Neural cell (in vitro differentiated cells): ENCODE data around the gene HECTD1. TPM values are rescaled to one million over a fixed set of nuclear protein-coding genes. Genes with fewer than 3 reads are reported as not detected.

Source experiments
- H2AFZ ChIP-seq: fragments of 200-600, 300-800 bp; sonication (generic), shearing (Covaris generic); 2 replicates; pipeline ENCODE4 v1.6.0; 2014; ENCODE audit warnings: low read depth, mild to moderate bottlenecking, antibody characterized with exemption, low read length, moderate library complexity
- H3F3A ChIP-seq: fragments of 200-600 bp; shearing (Covaris generic); 2 replicates; pipeline ENCODE4 v1.6.1; 2016; ENCODE audit warnings: mild to moderate bottlenecking, moderate library complexity, mixed read lengths, antibody characterized with exemption, low read length; ENCODE audit not compliant: insufficient read depth, poor library complexity, severe bottlenecking
- H3K27ac ChIP-seq: fragments of 200-600, 300-800 bp; sonication (generic), shearing (Covaris generic); 2 replicates; pipeline ENCODE4 v1.5.1; 2014; ENCODE audit warnings: mild to moderate bottlenecking, low read length, moderate library complexity
- H3K27me3 ChIP-seq: fragments of 300-800, 200-600 bp; sonication (generic), shearing (Covaris generic); 2 replicates; pipeline ENCODE4 v1.6.0; 2014; ENCODE audit warnings: mild to moderate bottlenecking, low read depth, low read length, moderate library complexity; ENCODE audit not compliant: insufficient read depth
- H3K36me3 ChIP-seq: fragments of 300-800, 200-600 bp; sonication (generic), shearing (Covaris generic); 2 replicates; pipeline ENCODE4 v1.5.1; 2014; ENCODE audit warnings: mild to moderate bottlenecking, antibody characterized with exemption, low read length, moderate library complexity; ENCODE audit not compliant: insufficient read depth
- H3K4me2 ChIP-seq: fragments of 300-800, 200-600 bp; sonication (generic), shearing (Covaris generic); 2 replicates; pipeline ENCODE4 v1.6.0; 2014; ENCODE audit warnings: mild to moderate bottlenecking, low read length
- H3K4me3 ChIP-seq: fragments of 300-800, 200-600 bp; sonication (generic), shearing (Covaris generic); 2 replicates; pipeline ENCODE4 v1.5.1; 2014; ENCODE audit warnings: mild to moderate bottlenecking, low read length, moderate library complexity
- H3K79me2 ChIP-seq: fragments of 200-600 bp; shearing (Covaris generic); replicated peaks from 2 replicates; pipeline ENCODE4 v1.6.0; 2014; ENCODE audit warnings: mild to moderate bottlenecking, low read length, moderate library complexity; ENCODE audit not compliant: insufficient read depth
- H3K9ac ChIP-seq: fragments of 300-800, 200-600 bp; sonication (generic), shearing (Covaris generic); 2 replicates; pipeline ENCODE4 v1.6.1; 2016; ENCODE audit warnings: mild to moderate bottlenecking, low read length, mixed read lengths
- H3K9me2 ChIP-seq: fragments of 200-600 bp; shearing (Covaris generic); 2 replicates; pipeline ENCODE4 v1.6.1; 2016; ENCODE audit warnings: mild to moderate bottlenecking, low read length, mixed read lengths; ENCODE audit not compliant: insufficient read depth
- H3K9me3 ChIP-seq: fragments of 200-600, 300-800 bp; sonication (generic), shearing (Covaris generic); 2 replicates; pipeline ENCODE4 v1.6.1; 2016; ENCODE audit warnings: mild to moderate bottlenecking, mixed run types, low read length, moderate library complexity, mixed read lengths
- H4K20me1 ChIP-seq: fragments of 200-600 bp; shearing (Covaris generic); 2 replicates; pipeline ENCODE4 v1.6.1; 2016; ENCODE audit warnings: mild to moderate bottlenecking, mixed run types; ENCODE audit not compliant: insufficient read depth
- EP300 ChIP-seq: fragments of 450-650 bp; conservative IDR thresholded peaks from 2 replicates; pipeline ENCODE4 v1.6.1; 2014; ENCODE audit warnings: antibody characterized with exemption, mild to moderate bottlenecking, moderate library complexity; ENCODE audit not compliant: poor library complexity, severe bottlenecking
- EZH2 ChIP-seq: fragments of 200-600, 300-800 bp; shearing (Covaris generic), sonication (generic); IDR thresholded peaks from 2 replicates; pipeline ENCODE4 v1.6.1; 2014; ENCODE audit warnings: antibody characterized with exemption, low read length, borderline replicate concordance, mild to moderate bottlenecking; ENCODE audit not compliant: insufficient read depth, poor library complexity, severe bottlenecking
- MXI1 ChIP-seq: fragments of 450-650 bp; conservative IDR thresholded peaks from 2 replicates; pipeline ENCODE4 v1.6.1; 2014; ENCODE audit warnings: antibody characterized with exemption, mild to moderate bottlenecking; ENCODE audit not compliant: poor library complexity, severe bottlenecking
- POLR2AphosphoS5 ChIP-seq: IDR thresholded peaks from 2 replicates; pipeline ENCODE4 v1.6.1; 2012
- RAD21 ChIP-seq: fragments of 450-650 bp; conservative IDR thresholded peaks from 2 replicates; pipeline ENCODE4 v1.6.1; 2014; ENCODE audit warnings: antibody characterized with exemption, mild to moderate bottlenecking, moderate library complexity
- SMC3 ChIP-seq: fragments of 450-650 bp; conservative IDR thresholded peaks from 2 replicates; pipeline ENCODE4 v1.6.1; 2014; ENCODE audit warnings: antibody characterized with exemption, mild to moderate bottlenecking, moderate library complexity; ENCODE audit not compliant: poor library complexity
- TAF1 ChIP-seq: IDR thresholded peaks from 2 replicates; pipeline ENCODE4 v1.6.1; 2012; ENCODE audit warnings: low read depth
- polyA plus RNA-seq: library from polyadenylated mRNA; depleted of rRNA; stranded (reverse); fragments of >200 nt; gene quantifications from 2 replicates; pipeline ENCODE4 v1.2.3, GENCODE V29; 2014
- TF ChIP-seq, protein P1 (sequence below): IDR thresholded peaks from 2 replicates; pipeline ENCODE4 v1.6.1; 2012; ENCODE audit warnings: borderline replicate concordance
- TF ChIP-seq, protein P2 (sequence below): fragments of 450-650 bp; IDR thresholded peaks from 2 replicates; pipeline ENCODE4 v1.5.1; 2014; ENCODE audit warnings: antibody characterized with exemption, mild to moderate bottlenecking, moderate library complexity; ENCODE audit not compliant: poor library complexity, severe bottlenecking

Gene HECTD1
- polyA plus RNA-seq, 1 donor from 2014 or later = 144 TPM

DNA sequence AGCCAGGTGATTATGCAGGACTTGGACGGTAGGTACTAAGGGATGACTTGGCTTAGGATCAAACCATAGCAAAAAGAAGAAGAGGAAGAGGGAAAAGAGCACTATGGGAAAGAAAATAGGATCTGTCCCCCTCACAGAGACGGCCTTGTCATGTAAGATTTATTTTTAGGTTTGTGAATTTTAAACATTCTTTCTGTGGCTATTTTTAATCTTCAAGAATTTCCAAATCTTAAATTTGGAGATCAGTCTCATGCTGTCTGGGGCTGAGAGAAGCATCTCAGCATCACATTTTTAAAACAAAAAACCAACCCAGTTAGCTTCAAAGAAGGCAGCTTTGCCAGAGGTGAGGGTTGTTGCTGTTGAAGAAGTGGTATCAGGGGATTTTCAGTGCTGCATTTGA lies 128.8 kb downstream of the HECTD1 start:
- Histone ChIP-seq H3K9me3 (no peaks in the 10 kb centered on the region), H2AFZ (no peak overlapping the region), H4K20me1 (no peaks in the 10 kb centered on the region), H3K79me2 (no peaks in the 10 kb centered on the region), H3F3A (no peaks in the 10 kb centered on the region), H3K27me3 (no peaks in the 10 kb centered on the region), H3K36me3 (no peaks in the 10 kb centered on the region), H3K27ac (no peak overlapping the region), H3K4me3 (no peak overlapping the region), H3K4me2 (no peak overlapping the region), H3K9ac (no peak overlapping the region), H3K9me2 (no peaks in the 10 kb centered on the region)
- TF ChIP-seq POLR2AphosphoS5 = no peak

DNA sequence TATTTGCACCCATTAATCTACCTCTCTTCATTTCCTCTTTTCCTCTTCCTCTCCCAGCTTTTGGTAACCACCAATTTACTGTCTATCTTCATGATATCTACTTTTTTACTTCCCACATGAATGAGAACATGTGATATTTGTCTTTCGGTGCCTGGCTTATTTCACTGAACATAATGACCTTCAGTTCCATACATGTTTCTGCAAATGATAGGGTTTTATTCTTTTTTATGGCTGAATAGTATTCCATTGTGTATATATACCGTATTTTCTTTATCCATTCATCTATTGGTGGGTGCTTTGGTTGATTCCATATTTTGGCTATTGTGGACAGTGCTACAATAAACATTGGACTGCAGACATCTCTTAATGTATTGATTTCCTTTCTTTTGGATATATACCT lies 132.4 kb downstream of the HECTD1 start:
- TF ChIP-seq EZH2 (no peak), POLR2AphosphoS5 (no peak), RAD21 (no peak), MXI1 (no peak), EP300 (no peak), TAF1 (no peak), SMC3 (no peak)
- TF ChIP-seq, protein P1, sequence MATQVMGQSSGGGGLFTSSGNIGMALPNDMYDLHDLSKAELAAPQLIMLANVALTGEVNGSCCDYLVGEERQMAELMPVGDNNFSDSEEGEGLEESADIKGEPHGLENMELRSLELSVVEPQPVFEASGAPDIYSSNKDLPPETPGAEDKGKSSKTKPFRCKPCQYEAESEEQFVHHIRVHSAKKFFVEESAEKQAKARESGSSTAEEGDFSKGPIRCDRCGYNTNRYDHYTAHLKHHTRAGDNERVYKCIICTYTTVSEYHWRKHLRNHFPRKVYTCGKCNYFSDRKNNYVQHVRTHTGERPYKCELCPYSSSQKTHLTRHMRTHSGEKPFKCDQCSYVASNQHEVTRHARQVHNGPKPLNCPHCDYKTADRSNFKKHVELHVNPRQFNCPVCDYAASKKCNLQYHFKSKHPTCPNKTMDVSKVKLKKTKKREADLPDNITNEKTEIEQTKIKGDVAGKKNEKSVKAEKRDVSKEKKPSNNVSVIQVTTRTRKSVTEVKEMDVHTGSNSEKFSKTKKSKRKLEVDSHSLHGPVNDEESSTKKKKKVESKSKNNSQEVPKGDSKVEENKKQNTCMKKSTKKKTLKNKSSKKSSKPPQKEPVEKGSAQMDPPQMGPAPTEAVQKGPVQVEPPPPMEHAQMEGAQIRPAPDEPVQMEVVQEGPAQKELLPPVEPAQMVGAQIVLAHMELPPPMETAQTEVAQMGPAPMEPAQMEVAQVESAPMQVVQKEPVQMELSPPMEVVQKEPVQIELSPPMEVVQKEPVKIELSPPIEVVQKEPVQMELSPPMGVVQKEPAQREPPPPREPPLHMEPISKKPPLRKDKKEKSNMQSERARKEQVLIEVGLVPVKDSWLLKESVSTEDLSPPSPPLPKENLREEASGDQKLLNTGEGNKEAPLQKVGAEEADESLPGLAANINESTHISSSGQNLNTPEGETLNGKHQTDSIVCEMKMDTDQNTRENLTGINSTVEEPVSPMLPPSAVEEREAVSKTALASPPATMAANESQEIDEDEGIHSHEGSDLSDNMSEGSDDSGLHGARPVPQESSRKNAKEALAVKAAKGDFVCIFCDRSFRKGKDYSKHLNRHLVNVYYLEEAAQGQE = no peak
- TF ChIP-seq, protein P2, sequence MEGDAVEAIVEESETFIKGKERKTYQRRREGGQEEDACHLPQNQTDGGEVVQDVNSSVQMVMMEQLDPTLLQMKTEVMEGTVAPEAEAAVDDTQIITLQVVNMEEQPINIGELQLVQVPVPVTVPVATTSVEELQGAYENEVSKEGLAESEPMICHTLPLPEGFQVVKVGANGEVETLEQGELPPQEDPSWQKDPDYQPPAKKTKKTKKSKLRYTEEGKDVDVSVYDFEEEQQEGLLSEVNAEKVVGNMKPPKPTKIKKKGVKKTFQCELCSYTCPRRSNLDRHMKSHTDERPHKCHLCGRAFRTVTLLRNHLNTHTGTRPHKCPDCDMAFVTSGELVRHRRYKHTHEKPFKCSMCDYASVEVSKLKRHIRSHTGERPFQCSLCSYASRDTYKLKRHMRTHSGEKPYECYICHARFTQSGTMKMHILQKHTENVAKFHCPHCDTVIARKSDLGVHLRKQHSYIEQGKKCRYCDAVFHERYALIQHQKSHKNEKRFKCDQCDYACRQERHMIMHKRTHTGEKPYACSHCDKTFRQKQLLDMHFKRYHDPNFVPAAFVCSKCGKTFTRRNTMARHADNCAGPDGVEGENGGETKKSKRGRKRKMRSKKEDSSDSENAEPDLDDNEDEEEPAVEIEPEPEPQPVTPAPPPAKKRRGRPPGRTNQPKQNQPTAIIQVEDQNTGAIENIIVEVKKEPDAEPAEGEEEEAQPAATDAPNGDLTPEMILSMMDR = no peak
- Histone ChIP-seq H3K4me3 (no peak overlapping the region), H3K27me3 (no peaks in the 10 kb centered on the region), H3K79me2 (no peaks in the 10 kb centered on the region), H4K20me1 (no peaks in the 10 kb centered on the region), H2AFZ (no peak overlapping the region), H3K9me3 (no peaks in the 10 kb centered on the region), H3K9me2 (no peaks in the 10 kb centered on the region), H3K27ac (no peak overlapping the region), H3F3A (no peaks in the 10 kb centered on the region), H3K36me3 (no peaks in the 10 kb centered on the region), H3K4me2 (no peak overlapping the region), H3K9ac (no peak overlapping the region)

DNA sequence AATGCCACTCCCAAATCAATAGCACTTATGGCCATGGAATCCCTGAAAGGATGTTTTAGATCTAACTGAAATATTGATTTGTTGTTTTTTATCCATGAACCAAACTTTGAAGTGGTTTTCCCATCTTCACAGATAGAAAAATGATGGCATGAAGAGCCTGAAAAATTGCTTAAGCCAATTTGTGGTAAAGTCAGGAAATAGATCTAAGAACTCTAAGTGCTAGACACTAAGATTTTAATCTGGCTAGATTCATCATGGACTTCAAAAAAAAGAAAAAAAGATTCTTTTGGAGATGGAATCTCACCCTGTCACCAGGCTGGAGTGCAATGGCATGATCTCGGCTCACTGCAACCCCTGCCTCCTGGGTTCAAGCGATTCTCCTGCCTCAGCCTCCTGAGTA lies 136.4 kb downstream of the HECTD1 start:
- Histone ChIP-seq H3K79me2 (no peaks in the 10 kb centered on the region), H4K20me1 (no peaks in the 10 kb centered on the region), H3K4me3 (no peak overlapping the region), H3K27me3 (no peaks in the 10 kb centered on the region), H3K27ac (no peak overlapping the region), H3K36me3 (no peaks in the 10 kb centered on the region), H3K4me2 (no peak overlapping the region), H3F3A (no peaks in the 10 kb centered on the region), H3K9ac (no peak overlapping the region), H3K9me3 (no peaks in the 10 kb centered on the region), H2AFZ (no peak overlapping the region), H3K9me2 (no peaks in the 10 kb centered on the region)
- TF ChIP-seq RAD21 = no peak
- TF ChIP-seq, protein P1 = no peak
- TF ChIP-seq EP300 = no peak
- no peak for TF ChIP-seq SMC3
- no peak for TF ChIP-seq POLR2AphosphoS5
- TF ChIP-seq, protein P2 = no peak
- no peak for TF ChIP-seq TAF1
- no peak for TF ChIP-seq MXI1
- no peak for TF ChIP-seq EZH2
